ENCODE results near the gene ONECUT3.

GRCh38 chr19:1760020-1760419 is 6.7 kb downstream of the ONECUT3 start:
- no peak for TF ChIP-seq CTCF (conservative IDR thresholded peaks at IDR 0.05; ENCODE audit: low read depth, low read length)
- TF ChIP-seq EZH2 (IDR thresholded peaks at IDR 0.05; ENCODE audit: borderline replicate concordance, low read depth, low read length, poor library complexity, severe bottlenecking) = no peak
